Endometrial microvascular endothelial cells (primary cell): ENCODE results near the gene MIAT. TPM values are rescaled to one million over a fixed set of nuclear protein-coding genes. Genes with fewer than 3 reads are reported as not detected.

Experiments used
- in situ Hi-C: cut with HindIII; loops from 2 replicates; pipeline ENCODE4 v1.10.0; 2017; ENCODE audit warnings: low sequenced_read_pairs, low pct_unique_long_range_greater_than_20kb; ENCODE audit errors: inconsistent ontology term
- total RNA-seq: library from RNA; depleted of rRNA; stranded (reverse); fragments of >200 nt; gene quantifications from one replicate; pipeline ENCODE4 v1.2.3, GENCODE V29; 2015; ENCODE audit errors: inconsistent ontology term

Gene MIAT
- total RNA-seq, 1 donor from 2014 or later: not detected

DNA sequence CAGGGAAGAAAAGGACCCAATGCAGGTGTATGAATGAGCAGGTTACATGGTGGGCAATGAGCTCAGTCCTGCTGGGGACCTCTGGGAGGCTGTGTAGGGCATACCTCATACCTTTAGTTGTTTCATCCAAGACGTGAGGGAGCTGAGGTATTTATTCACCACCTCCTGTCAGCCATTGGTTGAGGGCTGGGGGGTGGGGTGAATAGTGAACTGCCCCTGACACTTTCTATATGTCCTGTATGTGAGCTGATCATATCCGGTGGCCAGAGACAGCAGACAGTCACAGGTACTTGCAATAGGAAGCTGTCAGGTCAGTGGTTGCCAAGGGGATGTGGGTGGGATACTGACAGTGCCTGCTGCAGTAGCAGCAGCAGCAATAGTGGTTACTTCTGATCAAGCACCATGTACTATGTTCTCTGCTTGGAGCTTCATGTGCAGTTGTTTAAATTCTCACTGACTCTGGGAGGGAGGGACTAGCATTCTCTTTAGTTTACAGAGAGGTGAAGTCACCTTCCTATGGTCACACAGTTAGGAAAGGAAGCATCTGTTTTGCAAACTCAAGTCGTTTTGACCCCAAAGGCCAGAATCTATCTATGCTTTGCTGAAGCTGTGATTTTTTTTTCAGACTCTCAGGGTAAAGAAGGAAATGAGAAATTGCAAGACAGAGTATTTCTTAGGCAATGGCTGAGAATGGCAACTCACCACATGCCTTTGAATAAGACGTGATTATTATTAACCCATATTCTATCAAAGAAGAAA is 54.0 kb downstream of the MIAT start:
- in situ Hi-C loops: no loop called here

- in situ Hi-C loops: no loop called here
Measured at GRCh38 chr22:26712158-26712557, 54.8 kb downstream of the MIAT start.

GRCh38 chr22:26713823-26714449 is 56.5 kb downstream of the MIAT start:
- in situ Hi-C loops: no loop called here

DNA sequence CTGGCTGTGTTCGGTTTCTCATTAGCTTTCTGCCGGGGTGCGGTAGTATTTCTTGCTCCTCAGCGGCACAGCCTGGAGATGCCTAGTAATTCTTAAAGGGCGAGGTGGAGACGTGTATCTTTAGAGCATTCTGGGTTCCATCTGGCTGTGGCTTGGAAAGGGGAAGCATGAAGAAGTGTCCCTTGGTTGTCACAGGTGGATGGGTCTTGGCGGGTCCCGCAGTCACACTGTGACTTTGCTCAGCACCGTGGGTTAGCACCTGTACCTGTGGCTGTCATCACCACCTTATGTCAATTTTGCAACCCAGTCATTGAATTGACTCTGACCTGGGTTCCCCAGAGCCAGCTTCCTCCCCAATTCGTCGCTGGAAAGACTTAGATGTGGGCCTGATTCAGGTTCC is 57.6 kb downstream of the MIAT start:
- in situ Hi-C loops: no loop called here

GRCh38 chr22:26715392-26715936 is 58.1 kb downstream of the MIAT start:
- in situ Hi-C loops: no loop called here

- in situ Hi-C loops: no loop called here
Measured at GRCh38 chr22:26718488-26718887, 61.1 kb downstream of the MIAT start.

- in situ Hi-C loops: no loop called here
Measured at GRCh38 chr22:26718905-26719304, 61.5 kb downstream of the MIAT start.

GRCh38 chr22:26722159-26722558 is 64.8 kb downstream of the MIAT start:
- in situ Hi-C loops: no loop called here

GRCh38 chr22:26724414-26724813 is 67.0 kb downstream of the MIAT start:
- in situ Hi-C loops: no loop called here

DNA sequence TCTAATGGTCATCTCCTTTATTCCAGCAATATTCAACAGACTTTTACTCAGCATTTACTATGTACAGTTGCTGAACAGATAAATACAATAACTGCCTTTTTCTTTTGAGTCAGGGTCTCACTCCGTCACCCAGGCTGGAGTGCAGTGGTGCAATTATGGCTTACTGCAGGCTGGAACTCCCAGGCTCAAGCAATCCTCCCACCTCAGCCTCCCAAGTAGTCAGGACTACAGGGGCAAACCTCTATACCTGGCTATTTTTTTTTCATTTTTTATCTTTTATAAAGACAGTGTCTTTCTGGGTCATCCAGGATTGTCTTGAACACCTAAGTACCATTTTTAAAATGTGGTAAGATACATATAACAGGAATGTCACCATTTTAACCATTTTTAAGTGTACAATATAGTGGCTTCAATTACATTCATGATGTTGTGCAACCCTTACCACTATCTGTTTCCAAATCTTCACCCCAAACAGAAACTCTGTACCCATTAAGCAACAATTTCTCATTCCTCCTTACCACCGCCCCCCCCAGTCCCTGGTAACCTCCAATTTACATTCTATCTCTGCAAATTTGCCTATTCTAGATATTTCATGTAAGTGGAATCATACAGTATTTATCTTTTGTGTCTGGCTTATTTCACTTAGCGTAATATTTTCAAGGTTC is 67.8 kb downstream of the MIAT start:
- in situ Hi-C loops: no loop called here

Other genes starting within 250 kb of the MIAT start
- gene ASPHD2, start 228.3 kb upstream of the MIAT start, total RNA-seq: 1.1 TPM
- 21.5 TPM for gene HPS4, start 173.8 kb upstream of the MIAT start, total RNA-seq
- 48.1 TPM for gene SRRD, start 173.7 kb upstream of the MIAT start, total RNA-seq
- 25.4 TPM for gene TFIP11, start 145.1 kb upstream of the MIAT start, total RNA-seq
- 55.7 TPM for gene TPST2, start 67.5 kb upstream of the MIAT start, total RNA-seq
- not detected for gene CRYBB1, start 39.6 kb upstream of the MIAT start, total RNA-seq
- not detected for gene CRYBA4, start 35.6 kb upstream of the MIAT start, total RNA-seq